ENCODE data around the gene PAK5.

Gene PAK5

DNA sequence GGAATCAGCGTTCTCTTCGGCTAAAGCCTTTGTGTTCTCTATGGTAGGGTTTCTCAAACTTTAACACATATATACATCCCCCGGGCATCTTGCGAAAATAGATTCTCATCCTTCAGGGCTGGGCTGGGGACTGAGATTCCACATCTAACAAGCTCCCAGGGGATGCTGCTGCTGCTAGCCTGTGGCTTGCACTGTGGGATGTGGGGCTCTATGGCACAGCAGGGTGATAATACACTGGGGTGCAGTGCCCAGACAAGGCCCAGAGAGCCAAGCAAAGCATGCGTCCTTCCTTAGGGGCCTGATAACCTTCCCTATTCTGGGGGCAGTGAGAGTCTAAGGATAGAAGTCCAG, 222.4 kb downstream of the PAK5 start:
- no peak for DNase-seq (ENCODE audit: low read depth)

DNA sequence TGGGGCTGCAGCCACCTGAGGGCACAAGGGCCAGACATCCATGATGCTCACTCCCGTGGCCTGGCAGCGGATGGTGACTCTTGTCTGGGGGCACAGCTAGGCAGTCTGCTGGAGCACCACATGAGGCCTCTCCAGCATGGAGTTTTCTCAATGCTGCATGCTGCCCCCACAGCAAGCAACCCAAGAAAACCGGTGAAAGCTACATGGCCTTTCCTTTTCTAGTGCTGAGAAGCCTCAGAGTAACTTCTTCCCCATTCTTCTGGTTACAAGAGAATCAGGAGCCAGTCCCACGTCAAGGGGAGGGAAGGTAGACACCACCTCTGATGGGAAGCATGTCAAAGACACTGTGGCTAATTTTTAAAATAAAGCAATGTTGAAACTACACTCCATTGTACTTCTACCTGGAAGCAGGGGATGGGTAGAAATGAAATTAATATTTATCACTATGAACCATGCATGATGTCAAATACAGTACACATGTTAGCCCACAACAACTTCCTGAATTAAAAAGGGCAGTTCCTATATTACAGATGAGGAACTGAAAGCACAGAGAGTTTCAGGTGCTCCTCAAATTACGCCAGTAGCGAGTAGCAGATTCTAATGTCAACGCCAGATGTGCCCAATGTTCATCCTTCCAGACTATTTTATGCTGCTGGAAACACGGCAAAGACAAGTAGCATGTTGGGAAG, 223.0 kb downstream of the PAK5 start:
- no peak for DNase-seq (ENCODE audit: low read depth)

DNA sequence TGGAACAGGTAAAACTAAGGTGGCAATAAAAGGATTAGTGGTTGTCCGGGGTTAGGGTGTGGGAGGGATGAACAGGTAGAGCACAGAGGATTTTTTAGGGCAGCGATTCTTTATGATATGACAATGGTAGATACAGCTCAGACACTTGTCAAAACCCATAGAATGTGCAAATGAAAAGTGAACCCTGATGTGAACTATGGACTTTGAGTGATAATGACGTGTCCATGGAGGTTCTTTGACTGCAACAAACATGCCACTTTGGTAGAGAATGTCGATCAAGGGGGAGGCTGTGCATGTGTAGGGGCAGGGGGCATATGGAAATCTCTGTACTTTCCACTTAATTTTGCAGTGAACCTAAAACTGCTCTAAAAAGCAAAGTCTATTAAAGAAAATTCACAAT, 223.8 kb downstream of the PAK5 start:
- DNase-seq (ENCODE audit: low read depth), result no peak

DNA sequence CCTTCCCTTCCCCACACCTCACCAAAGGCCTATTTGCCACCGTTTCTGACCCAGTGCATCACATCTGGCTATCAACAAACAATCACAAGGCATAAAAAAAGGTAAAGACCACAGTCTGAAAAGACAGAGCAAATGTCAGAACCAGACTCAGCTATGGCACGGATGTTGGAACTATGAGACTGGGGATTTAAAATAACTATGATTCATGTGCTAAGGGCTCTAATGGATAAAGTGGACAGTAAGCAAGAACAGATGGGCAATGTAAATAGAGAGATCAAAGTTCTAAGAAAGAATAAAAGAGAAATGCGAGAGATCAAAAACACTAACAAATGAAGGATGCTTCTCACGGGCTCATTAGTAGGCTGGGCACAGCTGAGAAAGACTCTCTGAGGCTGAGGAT, 225.0 kb downstream of the PAK5 start:
- no peak for DNase-seq (ENCODE audit: low read depth)

DNA sequence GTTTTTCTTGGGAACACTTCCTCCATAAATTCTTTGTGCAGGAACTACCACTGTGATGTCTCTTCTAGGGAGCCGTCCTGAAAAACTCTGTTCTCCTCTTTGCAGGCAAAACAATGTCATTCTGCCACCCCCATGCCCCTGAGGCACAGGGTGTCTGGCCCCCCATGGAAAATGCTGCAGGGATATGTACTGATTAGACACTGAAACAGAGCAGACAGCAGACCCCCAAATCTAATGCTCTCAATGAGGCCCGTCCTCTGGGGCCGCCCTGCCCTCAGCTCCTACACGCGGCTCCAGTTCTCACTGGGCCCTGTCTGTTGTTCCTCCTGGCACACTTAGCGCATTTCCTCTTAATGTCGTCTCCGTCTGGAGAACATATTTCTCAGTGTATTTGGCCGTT, 227.0 kb downstream of the PAK5 start:
- DNase-seq (ENCODE audit: low read depth), result no peak

DNA sequence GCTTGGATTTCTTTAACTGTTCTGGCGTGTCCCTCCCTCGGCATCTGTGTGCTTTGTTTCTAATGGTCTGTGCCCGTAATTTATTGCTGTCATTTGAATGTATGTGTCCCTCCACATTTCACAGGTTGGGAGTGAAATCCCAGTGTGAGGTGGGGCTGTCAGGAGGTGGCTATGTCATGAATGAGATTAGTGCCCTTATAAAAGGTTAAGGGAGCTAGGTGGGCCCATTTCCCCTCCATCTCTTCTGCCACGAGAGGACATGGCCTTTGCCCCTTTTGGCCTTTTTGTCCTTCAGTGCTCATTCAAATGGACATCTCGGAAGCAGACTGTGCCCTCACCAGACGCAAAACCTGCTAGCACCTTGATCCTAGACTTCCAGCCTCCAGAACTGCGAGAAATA, 228.2 kb downstream of the PAK5 start:
- DNase-seq (ENCODE audit: low read depth), result no peak

DNA sequence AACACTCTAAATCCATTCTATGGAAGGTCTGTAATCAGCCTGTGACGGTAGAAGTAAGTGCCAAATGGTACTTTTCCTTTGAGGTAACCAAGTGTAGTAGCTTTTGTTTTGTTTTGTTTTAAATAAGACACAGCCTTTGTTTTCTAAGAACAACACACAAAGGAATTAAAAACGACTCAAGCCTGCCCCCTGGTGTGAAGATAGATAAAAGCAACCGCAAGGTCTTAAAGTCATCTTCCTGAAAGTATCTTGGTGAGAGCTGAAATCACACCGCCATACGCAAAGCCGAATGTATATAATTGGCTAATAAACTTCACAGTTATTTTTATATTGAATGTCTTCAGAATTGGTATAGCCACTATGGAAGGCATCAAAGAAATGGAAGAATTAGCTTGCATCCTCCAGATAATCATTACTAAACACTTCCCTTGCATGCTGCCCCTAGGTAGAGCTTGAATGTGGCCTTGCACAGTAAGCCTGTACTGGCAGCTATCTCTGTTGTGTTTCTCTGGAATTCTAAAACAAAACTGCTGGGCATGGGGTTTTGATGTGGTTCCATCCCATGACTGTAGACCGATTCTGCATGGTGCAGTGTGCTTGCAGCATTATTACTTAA, 228.9 kb downstream of the PAK5 start:
- DNase-seq (ENCODE audit: low read depth), result peak; percentile 54

DNA sequence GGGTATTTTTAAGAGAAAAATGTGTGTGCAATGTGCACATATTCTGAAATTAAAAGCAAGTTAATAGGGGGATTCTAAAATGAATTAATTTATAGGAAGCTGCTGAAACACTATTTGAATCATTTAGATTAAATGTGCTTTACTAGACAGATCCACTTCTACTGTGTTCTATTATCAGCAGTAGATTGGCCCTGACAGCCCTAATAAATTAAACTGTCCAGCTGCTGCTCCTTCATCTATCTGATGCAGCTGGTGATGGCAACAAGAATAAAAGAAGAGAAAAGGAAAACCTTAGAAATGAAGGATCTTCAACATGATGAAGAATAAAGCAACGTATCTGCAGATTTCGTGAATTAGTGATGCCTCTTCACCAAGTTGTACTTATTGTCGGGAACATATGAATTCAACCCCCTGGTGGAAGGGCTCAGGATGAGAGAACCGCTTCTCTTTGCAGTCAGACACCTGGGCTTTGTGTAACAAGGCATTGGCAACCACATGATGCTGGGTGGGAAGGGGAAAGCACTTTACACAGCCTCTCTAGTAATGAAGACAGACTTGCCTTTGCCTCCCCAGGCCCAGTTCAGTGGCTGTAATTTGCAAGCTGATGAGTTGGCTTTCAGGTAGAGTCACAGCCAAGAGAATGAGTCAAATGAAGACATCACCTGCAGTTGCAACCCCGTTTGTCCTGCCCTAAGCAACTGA, 230.1 kb downstream of the PAK5 start:
- no peak for DNase-seq (ENCODE audit: low read depth)

DNA sequence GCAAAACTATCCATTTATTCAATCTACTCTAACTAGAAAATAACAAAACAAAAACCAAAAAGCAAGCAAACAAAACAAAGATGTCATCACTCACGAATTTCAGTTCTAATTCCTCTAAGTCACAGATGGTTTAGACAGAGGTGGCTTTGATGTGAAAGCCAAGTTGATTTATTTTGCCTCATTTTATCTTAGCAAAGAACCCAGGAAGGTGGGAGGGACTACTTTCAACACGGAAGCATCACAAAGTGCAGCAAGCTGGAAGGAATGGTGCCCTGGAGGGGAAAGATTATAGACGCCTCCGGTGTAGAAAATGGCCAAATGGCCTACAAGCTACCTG, 236.1 kb downstream of the PAK5 start:
- no peak for DNase-seq (ENCODE audit: low read depth)

DNA sequence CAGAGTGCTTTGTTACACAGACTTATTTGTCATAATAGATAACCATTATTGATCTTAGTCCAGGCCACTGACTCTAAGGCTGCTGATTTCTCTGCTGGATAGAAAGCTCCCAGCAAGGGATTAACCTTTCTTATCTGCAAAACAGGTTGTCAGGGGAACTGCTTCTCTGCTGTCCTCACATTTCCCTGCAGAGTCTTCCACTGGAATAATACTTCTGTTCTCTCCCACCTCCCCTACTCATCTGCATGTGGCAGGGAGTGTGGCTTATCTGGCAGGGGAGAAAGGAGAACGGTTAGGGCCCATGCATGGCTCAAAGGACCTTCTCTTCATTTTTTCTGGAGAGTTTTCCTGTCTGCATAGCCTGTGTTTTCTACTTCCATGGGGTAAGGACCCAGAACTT, 238.3 kb downstream of the PAK5 start:
- DNase-seq (ENCODE audit: low read depth), result no peak

DNA sequence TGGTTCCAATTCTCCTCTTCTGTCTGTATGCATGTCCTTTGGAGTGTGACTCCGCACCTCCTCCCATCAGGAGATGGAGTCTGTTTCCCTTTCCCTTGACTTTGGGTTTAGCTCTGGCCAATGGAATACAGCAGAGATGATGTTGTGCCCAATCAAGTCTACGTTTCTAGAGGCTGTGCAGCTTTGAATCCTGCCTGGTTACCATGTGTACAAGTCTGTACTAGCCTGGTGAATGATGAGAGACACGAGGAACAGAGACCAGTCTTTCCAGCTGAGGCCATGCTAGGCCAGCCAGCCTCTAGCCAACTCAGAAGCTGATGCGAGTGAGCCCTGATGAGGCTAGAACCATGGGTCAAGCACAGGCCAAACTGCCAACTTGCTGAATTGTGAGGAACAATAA, 241.3 kb downstream of the PAK5 start:
- DNase-seq (ENCODE audit: low read depth), result no peak

DNA sequence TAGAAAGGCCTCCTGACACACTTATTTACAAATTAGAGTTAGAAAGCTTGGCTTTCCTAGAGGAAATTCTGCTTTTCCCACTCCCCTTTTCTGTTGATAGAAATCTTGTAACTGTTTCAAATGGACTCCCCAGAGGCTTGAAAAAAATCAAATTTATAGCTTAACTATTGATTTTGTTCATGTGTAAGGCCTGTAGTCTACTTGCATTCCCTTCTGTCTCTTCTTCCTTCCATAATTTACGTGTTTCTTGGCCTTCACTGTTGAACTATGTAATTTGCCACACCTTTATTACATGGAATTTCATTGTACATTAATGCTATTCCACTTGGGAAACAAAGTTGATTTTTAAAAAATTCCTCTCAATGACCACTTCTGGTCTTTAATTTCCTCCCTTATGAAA, 243.1 kb downstream of the PAK5 start:
- no peak for DNase-seq (ENCODE audit: low read depth)

DNA sequence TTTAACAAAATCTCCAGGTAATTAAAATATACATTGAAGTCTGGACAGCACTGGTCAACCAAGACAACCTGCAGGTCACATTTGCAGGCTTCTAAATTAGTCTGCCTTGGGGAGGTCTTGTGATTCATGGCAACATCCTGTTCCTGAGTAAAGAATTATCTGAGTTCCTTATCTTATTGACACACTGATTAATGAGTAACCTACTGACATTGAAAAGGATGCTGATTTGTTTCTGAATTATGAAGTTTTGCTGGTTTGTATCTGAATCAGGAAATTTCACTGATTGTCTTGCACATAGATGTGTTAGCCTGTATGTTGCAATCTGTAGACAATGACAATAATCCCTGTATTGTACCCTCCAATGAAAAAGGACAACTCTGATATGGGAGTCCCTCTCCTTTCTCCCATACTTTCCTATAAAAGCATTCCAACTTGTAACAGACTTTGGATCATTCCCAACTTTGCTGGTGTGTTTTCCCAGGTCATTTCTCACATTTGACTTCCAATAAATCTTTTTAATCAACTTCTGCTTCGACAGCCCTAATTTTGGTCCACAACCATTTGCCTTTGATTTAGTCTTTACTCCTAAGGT, 244.5 kb downstream of the PAK5 start:
- DNase-seq (ENCODE audit: low read depth), result no peak

DNA sequence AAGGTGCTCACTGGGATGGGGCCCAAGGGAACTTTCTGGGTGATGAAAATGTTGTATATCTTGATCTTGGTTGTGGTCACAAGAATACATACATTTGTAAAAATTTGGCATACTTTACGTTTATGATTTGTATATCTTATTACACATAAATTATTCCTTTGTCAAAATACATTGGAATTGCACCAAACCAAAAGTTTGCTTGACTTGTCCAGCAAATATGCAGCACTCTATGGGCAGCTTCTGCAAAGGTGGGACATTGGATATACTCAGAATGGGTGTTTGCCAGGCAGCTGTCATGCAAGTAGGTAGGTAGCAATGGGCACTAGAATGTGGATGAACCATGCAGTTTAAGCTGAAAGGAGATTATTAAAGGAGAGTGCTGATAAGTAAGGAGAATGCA, 246.5 kb downstream of the PAK5 start:
- no peak for DNase-seq (ENCODE audit: low read depth)

DNA sequence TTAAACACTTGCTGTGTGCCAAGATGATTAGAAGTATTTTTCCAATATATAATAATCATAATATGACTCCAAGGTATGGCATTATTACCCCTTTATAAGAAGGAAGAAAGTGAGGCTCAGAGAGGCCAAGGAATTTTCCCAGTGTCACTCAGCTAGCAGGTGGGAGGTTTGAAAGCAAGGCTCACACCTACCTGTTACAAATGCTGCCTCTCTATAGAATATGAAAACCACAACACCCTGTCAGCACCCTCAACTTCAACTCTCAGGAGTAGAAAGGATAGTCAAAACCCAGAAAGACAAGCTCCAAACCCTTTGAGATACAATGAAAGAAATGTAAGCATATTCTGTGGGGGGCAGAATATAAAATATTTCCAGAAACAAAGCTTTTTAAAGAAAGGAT, 247.8 kb downstream of the PAK5 start:
- no peak for DNase-seq (ENCODE audit: low read depth)

DNA sequence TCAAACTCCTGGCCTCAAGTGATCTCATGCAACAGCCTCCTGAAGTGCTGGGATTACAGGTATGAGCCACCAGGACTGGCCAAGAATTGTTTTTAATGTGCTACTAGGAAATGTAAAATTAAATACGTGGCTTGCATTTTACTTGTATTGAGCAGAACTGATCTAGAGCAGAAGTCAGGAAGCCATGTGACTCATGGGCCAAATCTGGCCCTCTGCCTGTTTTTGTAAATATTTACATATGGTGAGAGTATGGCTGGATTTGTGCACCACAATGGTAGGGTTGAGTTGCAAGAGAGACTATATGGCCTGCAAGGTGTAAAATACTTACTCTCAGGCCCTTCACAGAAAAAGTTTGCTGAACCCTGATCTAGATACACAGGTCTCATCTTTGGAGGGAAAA, 248.7 kb downstream of the PAK5 start:
- DNase-seq (ENCODE audit: low read depth), result peak; percentile 28

DNA sequence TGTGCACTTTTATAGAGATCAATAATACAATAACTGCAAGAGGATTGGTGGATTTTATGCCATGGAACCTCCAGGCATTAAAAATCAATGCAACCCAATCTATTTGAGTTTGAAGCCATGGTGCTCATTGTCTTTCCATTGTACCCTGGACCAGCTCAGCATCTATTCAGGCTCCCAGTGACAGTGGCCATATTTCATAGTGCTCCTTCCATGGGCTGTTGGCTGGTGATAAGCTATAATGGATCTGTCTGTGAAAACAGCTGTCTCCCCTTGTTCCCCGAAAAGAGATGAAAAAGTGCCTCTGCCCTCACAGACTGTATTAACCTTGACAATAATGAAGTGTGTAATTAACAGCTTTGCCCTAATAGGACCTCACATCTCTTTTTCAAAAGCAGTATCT, 250.2 kb downstream of the PAK5 start:
- no peak for DNase-seq (ENCODE audit: low read depth)

DNA sequence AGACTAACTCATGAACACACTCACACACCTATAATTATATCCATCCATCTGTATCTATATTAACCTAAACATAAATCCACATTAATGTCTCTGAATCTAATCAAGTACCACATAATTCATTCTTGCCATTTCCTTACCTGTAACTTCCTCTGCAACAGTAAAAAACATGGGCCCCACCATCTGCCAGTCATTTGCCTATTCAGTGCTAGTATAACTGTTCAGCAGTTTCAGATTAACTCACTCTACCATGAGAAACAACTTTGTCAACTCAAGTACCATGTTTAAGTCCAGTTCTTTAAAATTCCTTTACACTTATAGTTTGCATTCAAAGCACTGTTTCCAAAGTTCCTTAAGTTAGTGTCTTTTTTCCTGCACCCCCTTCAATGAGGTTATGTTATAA, 255.7 kb downstream of the PAK5 start:
- DNase-seq (ENCODE audit: low read depth), result no peak

DNA sequence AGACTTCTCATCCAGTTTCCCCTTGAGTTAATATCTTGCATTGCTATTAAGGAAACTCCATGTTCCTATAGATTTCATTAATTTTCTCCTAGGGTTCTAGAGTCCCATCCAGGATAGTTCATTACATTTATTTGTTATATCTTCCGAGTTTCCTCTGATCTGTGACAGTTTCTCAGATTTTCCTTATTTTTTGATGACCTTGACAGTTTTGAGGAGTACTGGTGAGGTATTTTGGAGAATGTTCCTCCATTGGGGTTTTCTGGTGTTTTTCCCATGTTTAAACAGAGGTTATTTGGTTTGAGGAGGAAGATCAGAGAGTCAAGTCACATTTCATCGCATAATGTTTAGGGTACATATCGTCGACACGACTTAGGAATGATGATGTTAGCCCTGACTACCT, 256.7 kb downstream of the PAK5 start:
- DNase-seq (ENCODE audit: low read depth), result no peak

DNA sequence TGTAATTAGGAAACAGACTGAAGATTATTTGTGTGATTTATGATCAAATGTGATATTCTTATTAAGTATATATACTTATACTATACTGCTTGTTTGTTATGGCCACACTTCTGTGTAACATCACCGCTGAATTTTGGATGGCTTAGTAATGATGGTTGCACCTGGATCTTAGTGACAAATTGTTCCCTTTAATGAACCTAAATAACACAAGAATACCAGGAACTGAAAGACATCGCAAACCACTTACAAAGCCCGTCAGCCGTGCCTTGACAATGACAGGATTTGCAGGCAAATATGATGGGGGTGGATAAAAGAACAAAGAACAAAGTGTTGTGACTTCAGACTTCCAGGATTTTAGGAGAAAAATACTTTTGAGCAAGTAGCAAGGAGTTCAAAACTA, 257.4 kb downstream of the PAK5 start:
- no peak for DNase-seq (ENCODE audit: low read depth)

DNA sequence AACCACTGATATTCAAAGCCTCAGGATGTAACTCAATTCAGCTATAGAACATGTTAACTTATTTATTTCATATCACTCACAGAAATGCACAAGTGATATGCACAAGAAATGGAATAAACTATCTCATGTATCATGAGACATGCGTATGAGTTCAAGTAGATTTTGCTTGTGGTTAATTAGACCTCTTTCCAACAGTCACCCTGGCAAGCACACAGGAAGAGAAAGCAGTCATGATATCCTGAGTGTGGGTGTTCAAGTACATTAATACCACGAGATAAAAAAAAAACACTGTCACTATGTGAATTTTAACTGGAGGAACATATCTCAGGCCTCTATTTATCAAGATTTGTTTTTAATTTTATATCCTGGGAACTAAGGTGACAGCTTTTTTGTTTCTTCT, 260.3 kb downstream of the PAK5 start:
- no peak for DNase-seq (ENCODE audit: low read depth)

DNA sequence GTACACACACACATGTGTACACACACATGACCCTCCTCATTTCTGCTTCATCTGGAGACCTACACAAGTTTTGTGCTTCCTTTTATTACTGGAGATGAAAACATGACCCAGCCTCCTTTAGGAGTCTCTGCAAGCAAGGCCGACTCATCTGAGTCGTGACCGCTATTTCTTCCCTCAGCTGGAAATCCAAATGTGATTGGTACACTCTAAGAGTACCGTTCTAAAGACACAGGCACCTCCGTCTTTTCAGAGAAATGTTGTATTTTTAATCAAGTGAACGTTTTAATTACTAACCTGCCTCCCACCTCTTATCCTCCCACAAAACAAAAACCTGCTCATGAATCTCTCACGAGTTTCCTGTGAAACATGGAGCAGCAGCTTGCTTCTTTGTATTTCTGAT, 261.5 kb downstream of the PAK5 start:
- no peak for DNase-seq (ENCODE audit: low read depth)

DNA sequence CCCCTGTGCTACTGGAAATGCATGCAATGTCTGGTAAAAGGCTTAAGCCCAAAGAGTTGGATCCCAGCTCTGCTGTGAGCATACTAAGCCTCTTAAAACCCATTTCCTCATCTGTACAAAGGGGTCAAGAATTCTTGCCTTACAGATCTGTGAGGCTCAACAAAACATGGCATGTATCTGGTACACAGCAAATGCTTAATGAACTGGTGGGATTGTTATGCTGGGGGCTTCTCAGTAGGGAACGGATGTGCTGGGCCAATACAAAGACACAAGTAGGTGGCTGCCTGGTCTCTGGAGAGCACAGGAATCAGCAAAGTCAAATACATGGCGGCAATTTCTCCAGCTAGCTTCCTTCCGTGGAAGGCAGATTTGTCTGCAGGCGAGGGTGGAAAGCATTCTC, 262.2 kb downstream of the PAK5 start:
- DNase-seq (ENCODE audit: low read depth), result no peak

DNA sequence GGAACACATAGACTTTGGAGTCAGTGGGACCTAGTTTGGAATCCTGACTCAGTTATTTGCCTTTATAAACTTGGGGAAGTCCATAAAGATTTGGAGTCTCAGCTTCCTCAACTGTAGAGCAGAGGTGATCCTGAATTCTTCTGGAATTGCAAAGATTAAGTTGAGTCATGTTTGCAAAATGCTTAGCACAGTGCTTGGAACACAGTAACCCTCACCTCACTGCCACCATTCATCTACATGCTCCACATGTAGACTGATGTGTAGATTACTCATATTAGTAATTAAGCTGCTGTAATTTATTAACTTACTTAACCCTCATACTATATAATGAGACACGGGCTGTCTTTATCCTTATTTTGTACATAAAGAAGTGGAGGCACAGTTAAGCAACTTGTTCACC, 263.0 kb downstream of the PAK5 start:
- no peak for DNase-seq (ENCODE audit: low read depth)

Data from fibroblast of the conjunctiva (primary cell).